ENCODE data around the gene EDARADD. TPM values are rescaled to one million over a fixed set of nuclear protein-coding genes. Genes with fewer than 3 reads are reported as not detected.

The EDARADD gene
- total RNA-seq, 2 experiments from 2014 or later, result 1.5 to 1.7 TPM

GRCh38 chr1:236392182-236392581 lies 1.9 kb upstream of the EDARADD start:
- Histone ChIP-seq H3K9me3 (ENCODE audit: control insufficient read depth in 1 of 2, insufficient read depth in 1 of 2, low read length in 2 of 2) (no peaks in the 10 kb centered on the region), H3K36me3 (ENCODE audit: insufficient read depth, low read length) (no peaks in the 10 kb centered on the region), H3K4me1 (ENCODE audit: insufficient read depth, low read length) (peaks cover 15% of the 10 kb centered on the region), H3K27me3 (ENCODE audit: control insufficient read depth in 1 of 2, insufficient read depth in 2 of 2, low read length in 2 of 2) (peaks cover 7 to 22% of the 10 kb centered on the region in 2 experiments), H3K4me3 (ENCODE audit: low read length) (no peak overlapping the region), H3K27ac (ENCODE audit: low read depth in 1 of 2, low read length in 2 of 2) (no peak overlapping the region)
- peaks cover 4% of the 10 kb centered on the region for H3K36me3 Mint-ChIP-seq (ENCODE audit: low read depth)
- ChIA-PET CTCF (no interaction called here), POLR2A (no interaction called here)
- H3K27ac Mint-ChIP-seq, result no peak overlapping the region
- H3K4me1 Mint-ChIP-seq (ENCODE audit: low read depth), result peaks cover 26% of the 10 kb centered on the region
- no peak overlapping the region for H3K4me3 Mint-ChIP-seq
- ATAC-seq (ENCODE audit: poor library complexity), result no peak
- peaks cover 55% of the 10 kb centered on the region for H3K27me3 Mint-ChIP-seq
- TF ChIP-seq CTCF (IDR thresholded peaks at IDR 0.05), result no peak
- H3K9me3 Mint-ChIP-seq, result no peaks in the 10 kb centered on the region
- no peak for DNase-seq
- intact Hi-C loops (cut with DNase I, micrococcal nuclease), result no loop called here

- Histone ChIP-seq H3K4me1 (ENCODE audit: insufficient read depth, low read length) (peaks cover 18% of the 10 kb centered on the region), H3K4me3 (ENCODE audit: low read length) (peak overlapping the region; percentile 79), H3K27ac (ENCODE audit: low read depth in 1 of 2, low read length in 2 of 2) (peak overlapping the region in 1 of 2 donors; percentile 9), H3K9me3 (ENCODE audit: control insufficient read depth in 1 of 2, insufficient read depth in 1 of 2, low read length in 2 of 2) (no peaks in the 10 kb centered on the region), H3K36me3 (ENCODE audit: insufficient read depth, low read length) (no peaks in the 10 kb centered on the region), H3K27me3 (ENCODE audit: control insufficient read depth in 1 of 2, insufficient read depth in 2 of 2, low read length in 2 of 2) (peaks cover 7 to 22% of the 10 kb centered on the region in 2 experiments)
- Mint-ChIP-seq H3K9me3 (no peaks in the 10 kb centered on the region), H3K27me3 (peaks cover 71% of the 10 kb centered on the region), H3K36me3 (ENCODE audit: low read depth) (peaks cover 4% of the 10 kb centered on the region), H3K4me1 (ENCODE audit: low read depth) (peaks cover 37% of the 10 kb centered on the region), H3K27ac (peak overlapping the region; percentile 72), H3K4me3 (peak overlapping the region; percentile 92)
- DNase-seq, result peak in 3 of 14 experiments; percentile 38 to 52 (median 41)
- intact Hi-C loops (cut with DNase I, micrococcal nuclease), result no loop called here
- CTCF ChIA-PET, result interaction anchor here (0.7 to 1.1 kb wide), 3 partner anchors 19 to 112 kb away, joined by 3 to 4 read pairs (median 3); no protein-coding TSS in a partner anchor
- no peak for TF ChIP-seq CTCF (IDR thresholded peaks at IDR 0.05)
- POLR2A ChIA-PET, result interaction anchor here (1.3 to 2.7 kb wide), 2 partner anchors 20 to 113 kb away, joined by 6 to 25 read pairs; partner anchors contain the start of gene ERO1B
- ATAC-seq (ENCODE audit: poor library complexity), result no peak
These were observed 768 bp downstream of the EDARADD start for GRCh38 chr1:236394879-236395229.

- no peak for TF ChIP-seq CTCF (IDR thresholded peaks at IDR 0.05)
- H3K27me3 Mint-ChIP-seq, result peaks cover 76% of the 10 kb centered on the region
- CTCF ChIA-PET, result interaction anchor here (0.7 to 1.1 kb wide), 3 partner anchors 19 to 113 kb away, joined by 3 to 4 read pairs (median 3); no protein-coding TSS in a partner anchor
These were observed 1.3 kb downstream of the EDARADD start for GRCh38 chr1:236395230-236395946.

More at GRCh38 chr1:236395230-236395946, 1.3 kb downstream of the EDARADD start:
- intact Hi-C loops (cut with DNase I, micrococcal nuclease), result no loop called here
- peaks cover 7 to 22% of the 10 kb centered on the region in 2 experiments for H3K27me3 ChIP-seq (ENCODE audit: control insufficient read depth in 1 of 2, insufficient read depth in 2 of 2, low read length in 2 of 2)
- Mint-ChIP-seq H3K4me1 (ENCODE audit: low read depth) (peaks cover 40% of the 10 kb centered on the region), H3K4me3 (peak overlapping the region; percentile 95), H3K27ac (peak overlapping the region; percentile 72), H3K36me3 (ENCODE audit: low read depth) (peaks cover 4% of the 10 kb centered on the region), H3K9me3 (no peaks in the 10 kb centered on the region)
- peaks cover 19% of the 10 kb centered on the region for H3K4me1 ChIP-seq (ENCODE audit: insufficient read depth, low read length)
- ATAC-seq (ENCODE audit: poor library complexity) (peak; percentile 75), DNase-seq (peak in 12 of 14 experiments; percentile 10 to 75 (median 38))
- H3K9me3 ChIP-seq (ENCODE audit: control insufficient read depth in 1 of 2, insufficient read depth in 1 of 2, low read length in 2 of 2), result no peaks in the 10 kb centered on the region
- H3K36me3 ChIP-seq (ENCODE audit: insufficient read depth, low read length), result no peaks in the 10 kb centered on the region
- H3K27ac ChIP-seq (ENCODE audit: low read depth in 1 of 2, low read length in 2 of 2), result peak overlapping the region in 1 of 2 donors; percentile 29
- POLR2A ChIA-PET, result interaction anchor here (2.7 kb wide), 1 partner anchor 20 kb away, joined by 25 read pairs; no protein-coding TSS in a partner anchor
- peak overlapping the region; percentile 79 for H3K4me3 ChIP-seq (ENCODE audit: low read length)

All from CD4-positive, alpha-beta T cell (primary cell).